MCF 10A (cell line): ENCODE measurements around the gene RAD1. TPM values are rescaled to one million over a fixed set of nuclear protein-coding genes. Genes with fewer than 3 reads are reported as not detected.

Experiments
- BruUV-seq: library from RNA; stranded (reverse); fragments of 400-500 nt; replicated peaks from 2 replicates; lab custom pipeline; 2021; lab: Mats Ljungman, UMichigan
- CTCF ChIA-PET: fragments of 300-600 bp; sonication (Branson Sonifier 250); formaldehyde crosslinking; extraction: SDS; loops from one replicate; lab custom pipeline; 2021; ENCODE audit warnings: antibody characterized with exemption, inconsistent platforms; lab: Yijun Ruan, JAX
- POLR2A ChIA-PET: fragments of 300-600, 350-650 bp; sonication (Branson Sonifier 250); formaldehyde crosslinking; extraction: SDS; loops from one replicate; lab custom pipeline; 2020; ENCODE audit warnings: antibody characterized with exemption, inconsistent platforms; lab: Yijun Ruan, JAX
- DNase-seq: peaks from one replicate; pipeline ENCODE4 v3.0.0-alpha.2; 2018; ENCODE audit not compliant: unreplicated experiment
- H3K27ac Mint-ChIP-seq: one replicate; pipeline ENCODE4 v1.8.0; 2022; ENCODE audit warnings: mild to moderate bottlenecking, low read depth, mixed read lengths; ENCODE audit not compliant: unreplicated experiment
- H3K27me3 Mint-ChIP-seq: one replicate; pipeline ENCODE4 v1.8.0; 2022; ENCODE audit warnings: mixed read lengths; ENCODE audit not compliant: insufficient read depth, unreplicated experiment
- H3K36me3 Mint-ChIP-seq: one replicate; pipeline ENCODE4 v1.8.0; 2022; ENCODE audit warnings: mild to moderate bottlenecking, moderate library complexity, mixed read lengths; ENCODE audit not compliant: insufficient read depth, unreplicated experiment
- H3K4me1 Mint-ChIP-seq: one replicate; pipeline ENCODE4 v1.8.0; 2022; ENCODE audit warnings: mixed read lengths; ENCODE audit not compliant: insufficient read depth, unreplicated experiment
- H3K4me3 Mint-ChIP-seq: one replicate; pipeline ENCODE4 v1.8.0; 2022; ENCODE audit warnings: mild to moderate bottlenecking, moderate library complexity, mixed read lengths; ENCODE audit not compliant: unreplicated experiment
- H3K9me3 Mint-ChIP-seq: one replicate; pipeline ENCODE4 v1.8.0; 2022; ENCODE audit warnings: mixed read lengths; ENCODE audit not compliant: unreplicated experiment
- CTCF ChIP-seq: fragments of 200-600 bp; IDR thresholded peaks from one replicate; pipeline ENCODE4 v1.8.0; 2022; ENCODE audit warnings: antibody characterized with exemption, mild to moderate bottlenecking; ENCODE audit not compliant: unreplicated experiment
- intact Hi-C: fragments of 100-400 bp; cut with micrococcal nuclease; formaldehyde crosslinking; loops from 2 replicates; pipeline ENCODE4 v1.14.1; 2022
- total RNA-seq: library from RNA; stranded (reverse); gene quantifications from 2 replicates; pipeline ENCODE4 v1.2.3, GENCODE V29; 2022

Gene RAD1
- total RNA-seq, 1 experiment from 2014 or later = 17.2 TPM

DNA sequence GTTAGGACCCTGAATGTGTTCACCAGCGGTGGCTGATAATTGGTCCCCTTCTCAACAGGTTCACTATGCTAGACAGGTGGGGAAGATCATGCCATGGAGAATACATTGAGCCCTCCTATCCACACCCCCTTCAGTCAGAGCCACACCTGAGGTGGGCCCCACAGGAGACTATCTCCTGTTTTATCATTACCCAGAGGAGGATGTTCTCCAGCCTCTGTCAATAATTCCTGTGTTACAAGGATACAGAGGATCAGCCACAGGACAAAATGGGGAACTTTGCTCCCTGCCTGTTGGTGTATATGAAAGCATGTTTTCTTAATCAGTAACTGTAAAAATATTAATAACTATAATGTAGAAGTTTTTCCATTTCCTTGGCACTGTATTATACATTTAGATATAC is 25.9 kb downstream of the RAD1 start:
- H3K4me1 Mint-ChIP-seq = no peaks in the 10 kb centered on the region
- H3K4me3 Mint-ChIP-seq = no peak overlapping the region
- ChIA-PET CTCF (interaction anchor here (2.1 kb wide), 1 partner anchor 9 kb away, joined by 8 read pairs; no protein-coding TSS in a partner anchor), POLR2A (interaction anchor here (0.5 to 0.6 kb wide), 2 partner anchors 28 to 881 kb away, joined by 3 read pairs; no protein-coding TSS in a partner anchor)
- no peaks in the 10 kb centered on the region for H3K9me3 Mint-ChIP-seq
- intact Hi-C loops = no loop called here
- no peak overlapping the region for H3K27ac Mint-ChIP-seq
- no peak for TF ChIP-seq CTCF
- no peak for DNase-seq
- peaks cover 5% of the 10 kb centered on the region for H3K36me3 Mint-ChIP-seq
- H3K27me3 Mint-ChIP-seq = no peaks in the 10 kb centered on the region
- no TSS peak for BruUV-seq

DNA sequence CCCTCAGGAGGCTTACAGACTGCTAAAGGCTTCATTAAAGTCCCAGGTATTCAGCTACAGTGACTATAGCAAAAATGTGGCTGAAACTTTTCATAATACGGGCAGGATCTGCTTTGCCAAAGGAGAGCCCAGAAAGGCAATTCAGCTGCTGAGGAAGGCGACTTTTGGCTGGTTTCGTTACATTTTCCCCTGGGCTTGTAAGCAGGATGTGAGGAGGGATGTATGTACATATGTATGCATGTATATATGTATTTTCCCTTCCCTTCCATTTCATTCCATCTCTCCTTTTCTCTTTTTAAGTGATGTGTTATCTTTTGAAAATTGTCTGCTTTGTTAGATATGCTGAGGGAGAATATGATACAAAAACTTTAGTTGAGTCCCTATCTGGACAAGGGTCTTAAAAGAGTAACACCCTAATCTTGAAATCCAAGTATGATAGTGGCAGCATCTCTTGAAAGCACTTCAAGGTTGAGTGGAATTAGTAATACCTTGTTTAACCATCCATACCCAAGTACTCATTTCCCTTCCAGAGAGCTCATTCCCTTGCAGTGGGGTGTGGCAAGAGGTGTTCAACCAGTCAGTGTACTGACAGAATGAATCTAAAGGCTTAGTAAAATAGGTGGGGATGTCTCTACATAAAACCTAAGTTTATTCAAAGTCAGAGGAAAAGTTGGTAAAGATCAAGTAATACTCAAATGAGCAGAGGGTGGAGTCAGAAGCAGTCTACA is 28.7 kb downstream of the RAD1 start:
- no peak for TF ChIP-seq CTCF
- POLR2A ChIA-PET = interaction anchor here (0.7 to 1.2 kb wide), 3 partner anchors 26 to 401 kb away, joined by 3 to 4 read pairs (median 3); no protein-coding TSS in a partner anchor
- Mint-ChIP-seq H3K27me3 (no peaks in the 10 kb centered on the region), H3K4me1 (no peaks in the 10 kb centered on the region), H3K27ac (no peak overlapping the region), H3K9me3 (no peaks in the 10 kb centered on the region), H3K36me3 (peaks cover under 1% of the 10 kb centered on the region), H3K4me3 (no peak overlapping the region)
- intact Hi-C loops = no loop called here
- CTCF ChIA-PET = interaction anchor here (0.6 to 1.9 kb wide), 9 partner anchors 8 to 412 kb away, joined by 3 to 10 read pairs (median 4); no protein-coding TSS in a partner anchor
- no peak for DNase-seq
- no TSS peak for BruUV-seq

GRCh38 chr5:34881246-34881645 is 34.1 kb downstream of the RAD1 start:
- Mint-ChIP-seq H3K36me3 (no peaks in the 10 kb centered on the region), H3K4me1 (no peaks in the 10 kb centered on the region), H3K9me3 (no peaks in the 10 kb centered on the region), H3K27ac (no peak overlapping the region), H3K27me3 (no peaks in the 10 kb centered on the region), H3K4me3 (no peak overlapping the region)
- TF ChIP-seq CTCF = no peak
- CTCF ChIA-PET = interaction anchor here (0.9 to 1.2 kb wide), 4 partner anchors 9 to 395 kb away, joined by 4 to 6 read pairs (median 4); no protein-coding TSS in a partner anchor
- no peak for DNase-seq
- intact Hi-C loops = no loop called here
- no TSS peak for BruUV-seq
- POLR2A ChIA-PET = interaction anchor here (0.6 kb wide), 1 partner anchor 34 kb away, joined by 4 read pairs; no protein-coding TSS in a partner anchor

GRCh38 chr5:34876275-34876674 is 39.0 kb downstream of the RAD1 start:
- intact Hi-C loops = no loop called here
- TF ChIP-seq CTCF = no peak
- H3K4me1 Mint-ChIP-seq = no peaks in the 10 kb centered on the region
- no TSS peak for BruUV-seq
- POLR2A ChIA-PET = interaction anchor here (0.7 to 1.5 kb wide), 2 partner anchors 11 to 340 kb away, joined by 3 to 4 read pairs; no protein-coding TSS in a partner anchor
- H3K27ac Mint-ChIP-seq = no peak overlapping the region
- H3K27me3 Mint-ChIP-seq = no peaks in the 10 kb centered on the region
- CTCF ChIA-PET = interaction anchor here (0.8 kb wide), 1 partner anchor 22 kb away, joined by 3 read pairs; no protein-coding TSS in a partner anchor
- DNase-seq = no peak
- no peaks in the 10 kb centered on the region for H3K9me3 Mint-ChIP-seq
- H3K4me3 Mint-ChIP-seq = no peak overlapping the region
- no peaks in the 10 kb centered on the region for H3K36me3 Mint-ChIP-seq
